Pons (tissue), 1 donor: ENCODE data around the gene RPL19.
A peak's percentile ranks its signal among the peaks of the same experiment; 100 is the strongest.
"Not testable (repeated sequence)": the region's sequence is repeated elsewhere in the genome, so short reads cannot be mapped to it uniquely, and the experiment has no call there.

ENCODE experiments used
- DNase-seq: peaks from one replicate; pipeline ENCODE4 v3.0.0-alpha.2; 2016; ENCODE audit warnings: low spot score

The RPL19 gene

GRCh38 chr17:39244600-39245570, 44.8 kb downstream of the RPL19 start:
- DNase-seq: peak; percentile 76

- no peak for DNase-seq
Measured at GRCh38 chr17:39246274-39246673, 46.2 kb downstream of the RPL19 start.

GRCh38 chr17:39250076-39250475, 50.0 kb downstream of the RPL19 start:
- not testable (repeated sequence) for DNase-seq

- no peak for DNase-seq
Measured at GRCh38 chr17:39251997-39252396, 51.9 kb downstream of the RPL19 start.

- DNase-seq: no peak
Measured at GRCh38 chr17:39252788-39253460, 52.8 kb downstream of the RPL19 start.
